Ovary (tissue), 3 donors: ENCODE data around the gene BAIAP2L1.

ENCODE experiments used
- CTCF ChIP-seq, 3 donors: fragments of 450-650 bp in 2 of 3; fragments of 200-600 bp in 1 of 3; IDR thresholded peaks; one replicate each; pipeline versions ENCODE4 v1.5.1 to v1.8.0; 2016 to 2022; ENCODE audit warnings: antibody characterized with exemption in 3 of 3, mild to moderate bottlenecking in 1 of 3
- POLR2A ChIP-seq: fragments of 450-650 bp; IDR thresholded peaks from one replicate; pipeline ENCODE4 v1.6.1; 2017; ENCODE audit warnings: antibody characterized with exemption, mild to moderate bottlenecking, moderate library complexity
- donor health status: DM: no; HTN: no; CAD: no.

DNA sequence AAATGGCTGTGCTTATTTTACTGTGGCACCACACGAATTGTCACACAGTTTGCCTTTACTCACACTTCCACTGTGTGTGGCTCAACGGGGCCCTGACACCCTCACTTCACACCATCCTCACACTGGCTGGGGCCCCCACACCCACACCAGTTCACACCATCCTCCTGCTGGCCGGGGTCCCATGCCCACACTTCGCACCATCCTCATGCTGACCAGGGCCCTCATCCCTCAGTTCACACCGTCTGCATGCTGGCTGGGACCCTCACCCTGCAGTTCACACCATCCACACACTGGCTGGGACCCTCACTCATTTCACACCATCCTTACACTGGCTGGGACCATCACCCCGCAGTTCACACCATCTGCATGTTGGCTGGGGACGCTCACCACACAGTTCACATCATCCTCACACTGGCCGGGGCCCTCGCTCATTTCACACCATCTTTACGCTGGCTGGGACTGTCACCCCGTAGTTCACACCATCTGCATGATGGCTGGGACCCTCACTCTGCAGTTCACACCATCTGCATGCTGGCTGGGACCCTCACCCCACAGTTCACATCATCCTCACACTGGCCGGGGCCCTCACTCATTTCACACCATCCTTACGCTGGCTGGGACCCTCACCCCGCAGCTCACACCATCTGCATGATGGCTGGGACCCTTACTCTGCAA lies 83.4 kb downstream of the BAIAP2L1 start:
- TF ChIP-seq CTCF (IDR thresholded peaks at IDR 0.05) (no peak), POLR2A (no peak)
